CD4-positive, alpha-beta T cell treated with Interleukin-17A for 1 hour (primary cell): ENCODE measurements around the gene CYP27B1.
"Not testable (repeated sequence)": the region's sequence is repeated elsewhere in the genome, so short reads cannot be mapped to it uniquely, and the experiment has no call there.

ENCODE experiments used
- DNase-seq: peaks from one replicate; pipeline ENCODE4 v3.0.0-alpha.2; 2020

Gene CYP27B1

GRCh38 chr12:57720606-57721595, 46.0 kb downstream of the CYP27B1 start:
- no peak for DNase-seq

DNA sequence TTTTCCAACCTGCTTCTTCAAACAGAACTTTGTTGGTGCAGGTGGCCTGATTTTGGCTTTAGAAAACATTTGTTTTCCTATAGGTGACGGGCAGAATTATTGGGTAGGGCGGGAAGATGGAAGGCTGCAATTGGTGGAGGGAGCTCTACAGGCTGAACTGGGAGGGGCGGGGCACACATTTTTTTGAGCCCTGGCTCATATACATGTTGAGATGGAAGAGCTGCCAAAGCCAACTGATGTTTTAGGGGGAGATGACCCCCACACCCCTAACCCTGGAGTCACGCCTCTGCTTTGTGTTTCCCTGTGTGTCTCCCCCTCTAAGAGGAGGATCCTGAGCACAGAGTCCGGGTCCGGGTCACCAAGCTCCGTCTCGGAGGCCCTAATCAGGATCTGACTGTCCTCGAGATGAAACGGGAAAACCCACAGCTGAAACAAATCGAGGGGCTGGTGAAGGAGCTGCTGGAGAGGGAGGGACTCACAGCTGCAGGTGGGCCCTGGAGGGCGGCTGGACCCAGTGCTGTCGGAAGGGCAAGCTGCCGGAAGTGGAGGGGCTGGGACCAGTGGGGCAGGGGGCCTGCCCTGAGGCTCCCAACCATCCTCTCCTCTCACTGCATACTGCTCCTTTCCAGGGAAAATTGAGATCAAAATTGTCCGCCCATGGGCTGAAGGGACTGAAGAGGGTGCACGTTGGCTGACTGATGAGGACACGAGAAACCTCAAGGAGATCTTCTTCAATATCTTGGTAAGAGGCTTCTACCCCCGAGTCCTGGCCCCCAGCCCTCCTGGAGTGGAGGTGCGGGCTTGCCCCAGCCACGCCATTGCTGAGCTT, 46.9 kb downstream of the CYP27B1 start:
- no peak for DNase-seq

DNA sequence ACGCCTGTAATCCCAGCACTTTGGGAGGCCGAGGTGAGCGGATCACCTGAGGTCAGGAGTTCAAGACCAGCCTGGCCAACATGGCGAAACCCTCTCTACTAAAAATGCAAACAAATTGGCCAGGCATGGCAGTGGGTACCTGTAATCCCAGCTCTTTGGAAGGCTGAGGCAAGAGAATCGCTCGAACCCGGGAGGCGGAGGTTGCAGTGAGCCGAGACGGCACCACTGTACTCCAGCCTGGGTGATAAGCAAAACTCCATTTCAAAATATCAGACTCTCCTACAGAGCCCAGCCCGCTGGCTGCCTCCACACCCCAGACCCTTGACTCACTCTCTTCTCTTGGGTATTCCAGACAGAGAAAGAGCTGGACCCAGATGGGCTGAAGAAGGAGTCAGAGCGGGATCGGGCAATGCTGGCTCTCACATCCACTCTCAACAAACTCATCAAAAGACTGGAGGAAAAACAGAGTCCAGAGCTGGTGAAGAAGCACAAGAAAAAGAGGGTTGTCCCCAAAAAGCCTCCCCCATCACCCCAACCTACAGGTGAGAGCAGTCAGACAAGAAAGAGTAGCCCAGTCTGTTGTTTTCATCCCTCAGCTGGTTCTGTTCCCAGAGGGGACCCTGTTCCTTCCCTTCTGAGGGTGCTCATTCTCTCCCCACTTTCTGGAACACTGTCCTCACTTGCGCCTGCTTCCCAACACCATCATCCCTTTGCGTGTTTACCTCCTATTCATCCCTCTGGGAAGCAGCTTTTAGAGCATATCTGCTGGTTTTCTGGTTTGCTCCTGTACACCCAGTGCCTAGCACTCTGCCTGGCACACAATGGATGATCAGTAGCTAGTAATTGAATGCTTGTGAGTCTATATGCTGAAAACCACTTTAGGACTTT, 48.0 kb downstream of the CYP27B1 start:
- DNase-seq, result no peak

DNA sequence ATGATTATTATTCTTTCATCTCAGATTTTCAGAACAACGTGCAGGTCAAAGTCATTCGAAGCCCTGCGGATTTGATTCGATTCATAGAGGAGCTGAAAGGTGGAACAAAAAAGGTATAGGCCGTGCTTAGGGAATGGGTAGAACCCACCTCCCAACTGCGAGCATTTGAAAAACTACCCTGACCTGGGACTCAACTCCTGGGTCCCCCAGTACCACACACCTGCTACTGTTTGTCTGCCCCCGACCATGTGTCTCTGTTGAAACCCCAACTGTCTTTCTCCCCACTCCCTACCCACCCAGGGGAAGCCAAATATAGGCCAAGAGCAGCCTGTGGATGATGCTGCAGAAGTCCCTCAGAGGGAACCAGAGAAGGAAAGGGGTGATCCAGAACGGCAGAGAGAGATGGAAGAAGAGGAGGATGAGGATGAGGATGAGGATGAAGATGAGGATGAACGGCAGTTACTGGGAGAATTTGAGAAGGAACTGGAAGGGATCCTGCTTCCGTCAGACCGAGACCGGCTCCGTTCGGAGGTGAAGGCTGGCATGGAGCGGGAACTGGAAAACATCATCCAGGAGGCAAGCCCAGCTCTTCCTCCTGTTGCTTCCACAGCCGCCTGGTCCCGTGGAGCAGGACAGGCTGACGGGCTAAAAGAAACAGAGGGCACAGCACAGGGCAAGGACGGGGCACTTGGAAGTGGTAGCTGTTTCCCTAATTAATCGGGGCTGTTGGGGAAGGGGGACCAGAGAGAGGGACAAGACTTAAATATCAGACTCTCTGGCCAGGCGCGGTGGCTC, 48.8 kb downstream of the CYP27B1 start:
- DNase-seq, result no peak

DNA sequence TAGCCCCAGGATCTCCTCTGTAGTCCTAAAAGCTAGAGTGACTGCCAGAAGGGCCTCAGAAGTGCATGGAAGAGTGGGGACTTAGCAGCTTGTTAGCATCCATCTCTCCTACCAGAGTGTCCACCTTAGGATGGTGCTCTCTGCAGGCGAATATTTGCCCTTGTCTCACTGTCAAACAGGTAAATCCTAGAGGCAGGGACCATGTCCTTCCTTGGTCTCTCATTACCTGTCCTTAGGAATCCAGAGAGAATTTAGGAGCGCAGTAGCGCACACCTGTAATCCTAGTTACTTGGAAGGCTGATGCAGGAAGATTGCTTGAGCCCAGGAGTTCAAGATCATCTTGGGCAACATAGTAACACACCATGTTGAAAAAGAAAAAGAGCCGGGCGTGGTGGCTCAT, 49.7 kb downstream of the CYP27B1 start:
- no peak for DNase-seq

- DNase-seq, result no peak
Observed at GRCh38 chr12:57716305-57716704, 50.6 kb downstream of the CYP27B1 start.

DNA sequence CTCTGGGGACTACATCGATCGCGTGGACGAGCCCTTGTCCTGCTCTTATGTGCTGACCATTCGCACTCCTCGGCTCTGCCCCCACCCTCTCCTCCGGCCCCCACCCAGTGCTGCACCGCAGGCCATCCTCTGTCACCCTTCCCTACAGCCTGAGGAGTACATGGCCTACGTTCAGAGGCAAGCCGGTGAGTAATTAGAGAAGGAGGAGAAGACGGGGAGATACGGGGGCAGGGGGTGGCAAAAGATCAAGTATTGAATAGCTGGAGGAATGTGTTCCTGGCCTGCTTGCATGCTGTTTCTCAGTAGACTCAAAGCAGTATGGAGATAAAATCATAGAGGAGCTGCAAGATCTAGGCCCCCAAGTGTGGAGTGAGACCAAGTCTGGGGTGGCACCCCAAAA, 51.1 kb downstream of the CYP27B1 start:
- no peak for DNase-seq

GRCh38 chr12:57715036-57715748, 51.7 kb downstream of the CYP27B1 start:
- not testable (repeated sequence) for DNase-seq

GRCh38 chr12:57713209-57713608, 53.7 kb downstream of the CYP27B1 start:
- no peak for DNase-seq

GRCh38 chr12:57712701-57713100, 54.2 kb downstream of the CYP27B1 start:
- DNase-seq, result no peak
